ENCODE measurements around the gene PRPF19.

PRPF19 gene

GRCh38 chr11:60857378-60858232 is 48.8 kb downstream of the PRPF19 start:
- no peak for TF ChIP-seq POLR2A (IDR thresholded peaks at IDR 0.05; ENCODE audit: low read depth, low read length)
- TF ChIP-seq PAX5 (IDR thresholded peaks at IDR 0.05; ENCODE audit: insufficient read depth, low read length, severe bottlenecking), result no peak
- no peak for TF ChIP-seq SPI1 (IDR thresholded peaks at IDR 0.05; ENCODE audit: low read depth, low read length)
- no peak for TF ChIP-seq POU2F2 (IDR thresholded peaks at IDR 0.05; ENCODE audit: low read depth, low read length)
- FAIRE-seq, result peak; percentile 73

GRCh38 chr11:60855726-60856633 is 50.4 kb downstream of the PRPF19 start, which contains the start of gene PTGDR2:
Gene PTGDR2 (minus strand): TSS chr11:60855950. CDS start chr11:60853722, 2,228 bp downstream.
- FAIRE-seq (peak; percentile 35), DNase-seq (ENCODE audit: insufficient read length, low spot score) (no peak)
- TF ChIP-seq TAF1 (IDR thresholded peaks at IDR 0.05; ENCODE audit: low read depth, low read length) (no peak), POLR2AphosphoS5 (IDR thresholded peaks at IDR 0.05; ENCODE audit: low read depth, low read length) (no peak), POU2F2 (IDR thresholded peaks at IDR 0.05; ENCODE audit: low read depth, low read length) (no peak), SPI1 (IDR thresholded peaks at IDR 0.05; ENCODE audit: low read depth, low read length) (no peak), PAX5 (IDR thresholded peaks at IDR 0.05; ENCODE audit: insufficient read depth, low read length, severe bottlenecking) (no peak), POLR2A (IDR thresholded peaks at IDR 0.05; ENCODE audit: low read depth, low read length) (no peak)

More at GRCh38 chr11:60857378-60858232, 48.8 kb downstream of the PRPF19 start:
- no peak for DNase-seq (ENCODE audit: insufficient read length, low spot score)

- no peak for DNase-seq (ENCODE audit: insufficient read length, low spot score)
- peak; percentile 78 for FAIRE-seq
- no peak for TF ChIP-seq SPI1 (IDR thresholded peaks at IDR 0.05; ENCODE audit: low read depth, low read length)
- TF ChIP-seq POLR2A (IDR thresholded peaks at IDR 0.05; ENCODE audit: low read depth, low read length), result no peak
- no peak for TF ChIP-seq TAF1 (IDR thresholded peaks at IDR 0.05; ENCODE audit: low read depth, low read length)
- no peak for TF ChIP-seq POU2F2 (IDR thresholded peaks at IDR 0.05; ENCODE audit: low read depth, low read length)
- no peak for TF ChIP-seq POLR2AphosphoS5 (IDR thresholded peaks at IDR 0.05; ENCODE audit: low read depth, low read length)
- no peak for TF ChIP-seq PAX5 (IDR thresholded peaks at IDR 0.05; ENCODE audit: insufficient read depth, low read length, severe bottlenecking)
Measured at GRCh38 chr11:60854847-60855725, 51.3 kb downstream of the PRPF19 start.

- TF ChIP-seq POLR2AphosphoS5 (IDR thresholded peaks at IDR 0.05; ENCODE audit: low read depth, low read length) (no peak), TAF1 (IDR thresholded peaks at IDR 0.05; ENCODE audit: low read depth, low read length) (no peak), POLR2A (IDR thresholded peaks at IDR 0.05; ENCODE audit: low read depth, low read length) (no peak), PAX5 (IDR thresholded peaks at IDR 0.05; ENCODE audit: insufficient read depth, low read length, severe bottlenecking) (no peak), POU2F2 (IDR thresholded peaks at IDR 0.05; ENCODE audit: low read depth, low read length) (no peak)
- DNase-seq (ENCODE audit: insufficient read length, low spot score) (no peak), FAIRE-seq (no peak)
Measured at GRCh38 chr11:60854140-60854846, 52.1 kb downstream of the PRPF19 start.

GRCh38 chr11:60852982-60853950 is 53.1 kb downstream of the PRPF19 start:
- TF ChIP-seq PAX5 (IDR thresholded peaks at IDR 0.05; ENCODE audit: insufficient read depth, low read length, severe bottlenecking), result no peak
- TF ChIP-seq TAF1 (IDR thresholded peaks at IDR 0.05; ENCODE audit: low read depth, low read length), result no peak
- no peak for TF ChIP-seq SPI1 (IDR thresholded peaks at IDR 0.05; ENCODE audit: low read depth, low read length)
- no peak for TF ChIP-seq POLR2AphosphoS5 (IDR thresholded peaks at IDR 0.05; ENCODE audit: low read depth, low read length)
- no peak for TF ChIP-seq POLR2A (IDR thresholded peaks at IDR 0.05; ENCODE audit: low read depth, low read length)
- no peak for TF ChIP-seq POU2F2 (IDR thresholded peaks at IDR 0.05; ENCODE audit: low read depth, low read length)
- peak; percentile 26 for FAIRE-seq

GRCh38 chr11:60852117-60852981 is 54.0 kb downstream of the PRPF19 start:
- FAIRE-seq (no peak), DNase-seq (ENCODE audit: insufficient read length, low spot score) (no peak)
- no peak for TF ChIP-seq SPI1 (IDR thresholded peaks at IDR 0.05; ENCODE audit: low read depth, low read length)

More at GRCh38 chr11:60852982-60853950, 53.1 kb downstream of the PRPF19 start:
- no peak for DNase-seq (ENCODE audit: insufficient read length, low spot score)
